Left lobe of liver (tissue), 2 donors: Measurements from ENCODE around the gene DDX20. TPM values are rescaled to one million over a fixed set of nuclear protein-coding genes. Genes with fewer than 3 reads are reported as not detected.
A peak's percentile ranks its signal among the peaks of the same experiment; 100 is the strongest.
"Not testable (repeated sequence)": the region's sequence is repeated elsewhere in the genome, so short reads cannot be mapped to it uniquely, and the experiment has no call there.

Experiments used
- ATAC-seq: fragments of 200-7000 bp; cut with Tn5 transposase; one replicate; pipeline ENCODE4 v1.9.1; 2020; ENCODE audit warnings: mild to moderate bottlenecking, moderate library complexity
- DNase-seq: peaks from one replicate; pipeline ENCODE4 v3.0.0-alpha.2; 2020; ENCODE audit warnings: low spot score
- total RNA-seq: library from RNA; stranded (reverse); gene quantifications from one replicate; pipeline ENCODE4 v1.2.1, GENCODE V29; 2021
- donor health status: DM: no; HTN: no; CAD: no; lungs with moderate emphysema.
- donor health status: DM: no; HTN: yes; CAD: no.

Gene DDX20
- total RNA-seq, 1 donor from 2014 or later, result 3.2 TPM

- ATAC-seq (peak; percentile 47), DNase-seq (no peak)
These were observed 22.3 kb upstream of the DDX20 start for GRCh38 chr1:111733183-111733991.

GRCh38 chr1:111733992-111734341 lies 21.7 kb upstream of the DDX20 start:
- no peak for ATAC-seq
- DNase-seq, result no peak

GRCh38 chr1:111734426-111734825 lies 21.3 kb upstream of the DDX20 start:
- no peak for DNase-seq
- ATAC-seq, result no peak

- ATAC-seq, result no peak
- no peak for DNase-seq
These were observed 20.8 kb upstream of the DDX20 start for GRCh38 chr1:111734856-111735255.

GRCh38 chr1:111735321-111735720 lies 20.4 kb upstream of the DDX20 start:
- DNase-seq, result no peak
- ATAC-seq, result no peak

GRCh38 chr1:111735858-111736544 lies 19.7 kb upstream of the DDX20 start:
- ATAC-seq, result no peak

GRCh38 chr1:111736548-111737215 lies 19.0 kb upstream of the DDX20 start:
- no peak for ATAC-seq
- DNase-seq, result no peak

More at GRCh38 chr1:111735858-111736544, 19.7 kb upstream of the DDX20 start:
- DNase-seq, result no peak

GRCh38 chr1:111737216-111738132 lies 18.2 kb upstream of the DDX20 start:
- DNase-seq, result no peak

GRCh38 chr1:111738133-111738435 lies 17.6 kb upstream of the DDX20 start:
- ATAC-seq (no peak), DNase-seq (no peak)

More at GRCh38 chr1:111737216-111738132, 18.2 kb upstream of the DDX20 start:
- ATAC-seq, result no peak

GRCh38 chr1:111738436-111739193 lies 17.1 kb upstream of the DDX20 start:
- peak; percentile 64 for DNase-seq
- ATAC-seq, result peak; percentile 76

- peak; percentile 90 for DNase-seq
- peak; percentile 90 for ATAC-seq
These were observed 16.3 kb upstream of the DDX20 start, which contains the start of gene INKA2 for GRCh38 chr1:111739194-111739924. TSS of gene INKA2 (minus strand) at chr1:111739395. CDS start at chr1:111739242, 153 bp downstream.

- DNase-seq (no peak), ATAC-seq (peak; percentile 5)
These were observed 15.6 kb upstream of the DDX20 start for GRCh38 chr1:111739925-111740765.

- DNase-seq, ATAC-seq: not testable (repeated sequence)
These were observed 13.4 kb upstream of the DDX20 start for GRCh38 chr1:111742292-111742691.

- ATAC-seq, result no peak
- DNase-seq, result no peak
These were observed 12.7 kb upstream of the DDX20 start for GRCh38 chr1:111742938-111743549.

GRCh38 chr1:111743679-111744101 lies 12.0 kb upstream of the DDX20 start:
- ATAC-seq (no peak), DNase-seq (no peak)

- ATAC-seq (no peak), DNase-seq (no peak)
These were observed 9.8 kb upstream of the DDX20 start for GRCh38 chr1:111745675-111746613.

GRCh38 chr1:111746614-111746999 lies 9.1 kb upstream of the DDX20 start:
- DNase-seq, result no peak
- ATAC-seq, result peak; percentile 38
